IPS-NIHi7 (cell line): Measurements from ENCODE around the gene HMGA1.
"Not testable (repeated sequence)": the region's sequence is repeated elsewhere in the genome, so short reads cannot be mapped to it uniquely, and the experiment has no call there.

Experiments used
- DNase-seq: peaks from one replicate; pipeline ENCODE4 v3.0.0; 2012; ENCODE audit warnings: mixed read lengths; ENCODE audit errors: extremely low spot score

HMGA1 gene

DNA sequence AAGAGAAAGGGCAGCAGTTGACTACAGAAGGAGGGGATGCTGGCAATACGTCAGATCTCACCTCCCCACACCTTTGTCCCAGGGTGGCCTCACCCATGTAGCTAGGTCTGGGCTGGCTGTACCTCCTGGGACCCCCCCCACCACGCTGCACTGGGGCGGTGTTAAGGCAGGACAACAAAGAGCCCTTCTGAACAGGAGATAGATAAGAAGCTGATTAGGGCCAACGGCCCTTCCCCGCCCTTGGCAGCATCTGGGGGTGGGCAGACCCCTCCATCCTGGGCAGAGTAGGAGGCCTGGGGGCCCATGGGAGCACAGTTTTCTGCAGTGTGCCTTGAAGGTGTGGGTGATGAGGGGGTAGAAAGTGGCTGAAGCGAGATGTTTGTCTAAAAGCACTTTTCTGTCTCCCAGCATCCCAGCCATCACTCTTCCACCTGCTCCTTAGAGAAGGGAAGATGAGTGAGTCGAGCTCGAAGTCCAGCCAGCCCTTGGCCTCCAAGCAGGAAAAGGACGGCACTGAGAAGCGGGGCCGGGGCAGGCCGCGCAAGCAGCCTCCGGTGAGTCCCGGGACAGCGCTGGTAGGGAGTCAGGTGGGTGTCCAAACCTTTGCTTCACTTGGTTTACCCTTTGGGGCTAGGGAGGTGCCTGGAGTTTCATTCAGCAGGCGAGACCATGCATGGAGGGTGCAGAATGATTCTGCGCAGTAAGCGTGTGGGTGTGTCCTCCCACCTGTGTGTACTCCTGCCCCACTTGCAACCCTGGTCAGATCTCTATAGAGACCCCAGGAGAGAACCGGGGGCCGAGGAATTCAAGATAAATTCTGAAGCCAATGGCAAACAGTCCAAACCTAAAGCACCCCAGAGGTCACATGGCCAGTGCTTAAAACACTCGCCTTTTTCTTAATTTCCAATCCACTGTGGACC, 3.9 kb downstream of the HMGA1 start:
- DNase-seq: no peak

- DNase-seq: no peak
These were observed 4.9 kb downstream of the HMGA1 start for GRCh38 chr6:34241351-34242215.

GRCh38 chr6:34242252-34243130, 5.8 kb downstream of the HMGA1 start:
- no peak for DNase-seq

DNA sequence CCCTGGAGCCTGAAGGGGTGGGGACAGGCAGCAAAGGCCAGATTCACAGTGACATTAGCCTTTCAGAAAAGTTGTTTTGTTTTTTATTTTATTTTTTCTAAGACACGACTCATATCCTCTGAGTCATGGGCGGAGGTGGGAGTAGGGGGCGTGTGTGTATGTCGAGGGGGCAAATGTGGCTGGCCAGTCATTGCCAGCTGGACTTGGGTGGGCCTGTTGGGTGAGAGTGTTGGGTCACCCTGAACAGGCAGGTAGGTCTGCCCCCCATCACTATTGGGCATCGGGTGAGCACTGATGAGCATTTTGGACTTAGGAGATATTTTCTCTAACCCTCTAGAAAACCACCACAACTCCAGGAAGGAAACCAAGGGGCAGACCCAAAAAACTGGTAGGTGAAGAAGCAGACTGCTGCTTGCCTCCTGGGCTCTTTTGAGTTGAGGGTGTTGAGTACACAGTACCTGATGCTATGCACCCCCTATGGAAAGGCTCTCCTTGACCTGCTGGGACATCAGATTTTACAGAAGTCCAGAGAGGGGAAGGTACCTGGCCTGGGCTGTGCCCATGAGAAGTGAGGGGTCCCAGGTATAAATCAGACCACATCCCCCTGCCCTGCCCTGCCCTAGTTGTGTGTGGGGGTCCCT, 6.6 kb downstream of the HMGA1 start:
- DNase-seq: no peak

DNA sequence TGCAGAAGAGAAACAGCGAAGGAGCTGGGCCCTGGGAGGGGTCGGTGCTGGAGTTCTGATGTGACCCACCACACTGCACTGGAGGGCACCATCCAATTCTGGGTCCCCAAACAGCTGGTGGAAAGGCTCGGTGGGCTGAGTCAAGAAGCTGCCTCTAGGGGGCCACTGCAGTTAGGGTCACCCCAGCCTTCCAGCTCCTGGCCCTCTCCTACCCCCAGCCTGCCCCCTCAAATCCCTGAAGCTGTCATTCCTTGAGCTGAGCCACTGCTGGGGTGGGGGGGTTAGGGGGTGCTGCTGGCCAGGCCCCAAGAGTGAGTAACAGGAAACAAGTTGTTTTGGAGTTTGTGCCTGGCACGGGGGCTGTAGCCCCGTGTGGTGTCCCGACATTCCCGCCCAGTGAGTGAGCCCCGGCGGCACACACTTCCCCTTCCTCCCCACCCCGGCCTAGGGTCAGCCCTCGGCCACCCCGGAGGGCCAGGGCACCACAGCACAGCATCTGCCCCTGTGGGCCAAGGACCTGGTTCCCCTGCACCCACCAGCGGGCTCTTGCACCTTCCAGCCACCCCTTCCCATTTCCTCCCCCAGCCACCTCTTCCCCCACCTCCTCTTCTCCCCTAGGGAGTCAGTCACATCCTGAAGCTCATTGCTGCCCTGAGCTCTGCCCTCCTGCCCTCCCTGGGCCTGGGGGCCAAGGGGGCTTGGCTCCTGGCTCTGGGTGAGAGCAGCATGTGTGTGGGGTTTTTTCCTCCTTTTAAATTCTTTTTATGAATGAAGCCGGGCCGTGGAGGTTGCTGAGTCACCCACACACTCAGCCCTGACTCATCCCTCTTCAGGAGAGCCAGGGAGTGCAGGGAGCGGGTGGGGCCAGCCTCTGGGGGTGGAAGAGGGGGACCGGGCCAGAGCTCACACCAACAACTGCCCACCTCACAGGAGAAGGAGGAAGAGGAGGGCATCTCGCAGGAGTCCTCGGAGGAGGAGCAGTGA, 7.5 kb downstream of the HMGA1 start:
- DNase-seq: no peak

DNA sequence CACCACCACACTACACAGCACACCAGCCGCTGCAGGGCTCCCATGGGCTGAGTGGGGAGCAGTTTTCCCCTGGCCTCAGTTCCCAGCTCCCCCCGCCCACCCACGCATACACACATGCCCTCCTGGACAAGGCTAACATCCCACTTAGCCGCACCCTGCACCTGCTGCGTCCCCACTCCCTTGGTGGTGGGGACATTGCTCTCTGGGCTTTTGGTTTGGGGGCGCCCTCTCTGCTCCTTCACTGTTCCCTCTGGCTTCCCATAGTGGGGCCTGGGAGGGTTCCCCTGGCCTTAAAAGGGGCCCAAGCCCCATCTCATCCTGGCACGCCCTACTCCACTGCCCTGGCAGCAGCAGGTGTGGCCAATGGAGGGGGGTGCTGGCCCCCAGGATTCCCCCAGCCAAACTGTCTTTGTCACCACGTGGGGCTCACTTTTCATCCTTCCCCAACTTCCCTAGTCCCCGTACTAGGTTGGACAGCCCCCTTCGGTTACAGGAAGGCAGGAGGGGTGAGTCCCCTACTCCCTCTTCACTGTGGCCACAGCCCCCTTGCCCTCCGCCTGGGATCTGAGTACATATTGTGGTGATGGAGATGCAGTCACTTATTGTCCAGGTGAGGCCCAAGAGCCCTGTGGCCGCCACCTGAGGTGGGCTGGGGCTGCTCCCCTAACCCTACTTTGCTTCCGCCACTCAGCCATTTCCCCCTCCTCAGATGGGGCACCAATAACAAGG, 8.5 kb downstream of the HMGA1 start:
- not testable (repeated sequence) for DNase-seq

- DNase-seq: not testable (repeated sequence)
These were observed 9.1 kb downstream of the HMGA1 start for GRCh38 chr6:34245761-34246140.

GRCh38 chr6:34246249-34246562, 9.5 kb downstream of the HMGA1 start:
- no peak for DNase-seq

DNA sequence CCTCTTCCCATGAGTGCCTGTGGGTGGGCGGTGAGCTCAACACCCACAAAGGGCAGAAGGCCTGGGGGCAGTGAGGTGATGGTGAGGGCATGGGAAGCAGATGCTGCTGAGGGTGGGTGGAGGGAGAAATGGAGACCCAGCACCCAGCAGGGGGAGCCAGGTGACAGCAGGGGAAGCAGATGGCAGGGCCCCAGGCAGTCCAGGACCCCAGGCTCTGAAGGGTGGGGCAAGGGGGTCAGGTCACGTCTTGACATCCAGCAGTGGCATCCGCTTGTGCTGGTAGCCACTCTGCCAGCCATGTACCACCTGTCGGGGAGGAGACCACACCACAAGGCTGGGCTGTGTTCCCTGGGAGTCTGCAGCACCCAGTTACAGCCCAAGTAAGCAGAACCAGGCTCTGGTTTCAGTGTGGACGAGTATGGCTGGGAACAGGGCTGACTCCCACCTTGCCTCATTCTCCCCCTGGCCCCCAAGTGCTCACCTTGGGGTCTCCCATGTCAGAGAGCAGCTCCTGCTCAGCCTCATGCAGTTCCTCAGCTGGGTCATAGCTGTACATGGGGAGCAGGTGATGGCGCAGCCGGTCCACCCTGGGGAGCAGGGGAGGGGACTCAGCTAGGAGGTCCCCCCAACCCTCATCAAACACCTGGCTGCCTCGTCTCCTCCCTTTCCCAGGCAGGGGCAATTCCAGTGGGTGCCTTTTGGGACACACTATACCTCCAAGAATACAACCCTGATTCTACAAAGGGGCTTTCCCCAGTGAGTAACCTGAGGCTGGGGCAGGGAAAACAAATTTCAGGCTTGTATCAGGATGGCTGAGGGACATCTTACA, 10.1 kb downstream of the HMGA1 start:
- peak; percentile 56 for DNase-seq

- DNase-seq: no peak
These were observed 11.0 kb downstream of the HMGA1 start for GRCh38 chr6:34247481-34248197.

DNA sequence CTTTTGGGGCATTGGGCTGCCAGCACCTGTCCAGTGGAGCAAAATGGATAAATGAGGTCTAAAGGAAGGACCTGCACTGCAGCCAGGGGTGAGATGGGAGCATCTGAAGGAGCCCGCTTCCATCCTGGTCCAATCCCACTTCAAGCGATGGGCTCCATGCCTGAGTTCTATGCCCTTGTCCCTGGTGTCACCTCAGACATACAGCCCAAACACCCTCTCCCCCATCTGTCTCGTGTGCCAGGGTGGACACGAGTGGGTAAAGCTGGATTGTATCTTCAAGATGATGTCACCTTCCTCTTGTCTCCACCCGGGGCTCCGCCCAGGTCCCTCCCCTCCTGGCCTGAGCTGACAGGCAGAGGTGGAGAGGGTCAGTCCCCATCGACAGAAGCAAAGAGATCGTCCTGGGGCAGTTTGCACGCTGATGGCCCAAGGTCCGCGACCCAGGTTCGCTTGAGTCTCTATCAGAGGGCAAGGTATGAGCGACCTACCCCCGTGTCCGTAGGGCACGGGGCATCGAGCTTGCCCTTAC, 11.6 kb downstream of the HMGA1 start:
- DNase-seq: no peak

- peak; percentile 96 for DNase-seq
These were observed 12.2 kb downstream of the HMGA1 start, which contains the start of gene SMIM29 for GRCh38 chr6:34248727-34249468. SMIM29 (minus strand) TSS chr6:34249006; CDS start chr6:34247791, 1,215 bp downstream.

- no peak for DNase-seq
These were observed 13.0 kb downstream of the HMGA1 start for GRCh38 chr6:34249469-34250261.

- not testable (repeated sequence) for DNase-seq
These were observed 15.7 kb downstream of the HMGA1 start for GRCh38 chr6:34252395-34252794.

DNA sequence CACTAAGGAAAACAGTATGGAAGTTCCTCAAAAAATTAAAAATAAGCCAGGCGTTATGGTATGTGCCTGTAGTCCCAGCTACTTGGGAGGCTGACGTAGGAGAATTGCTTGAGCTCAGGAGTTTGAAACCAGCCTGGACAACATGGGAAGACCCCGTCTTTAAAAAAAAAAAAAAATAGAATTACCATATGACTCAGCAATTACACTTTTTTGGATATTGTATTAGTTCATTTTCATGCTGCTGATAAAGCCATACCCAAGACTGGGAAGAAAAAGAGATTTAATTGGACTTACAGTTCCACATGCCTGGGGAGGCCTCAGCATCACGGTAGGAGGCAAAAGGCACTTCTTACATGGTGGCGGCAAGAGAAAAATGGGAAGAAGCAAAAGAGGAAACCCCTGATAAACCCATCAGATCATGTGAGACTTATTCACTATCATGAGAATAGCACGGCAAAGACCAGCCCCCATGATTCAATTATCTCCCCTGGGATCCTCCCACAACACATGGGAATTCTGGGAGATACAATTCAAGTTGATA, 22.9 kb downstream of the HMGA1 start:
- DNase-seq: no peak
